Measurements from ENCODE around the gene ITGA7.
A peak's percentile ranks its signal among the peaks of the same experiment; 100 is the strongest.

Gene ITGA7

DNA sequence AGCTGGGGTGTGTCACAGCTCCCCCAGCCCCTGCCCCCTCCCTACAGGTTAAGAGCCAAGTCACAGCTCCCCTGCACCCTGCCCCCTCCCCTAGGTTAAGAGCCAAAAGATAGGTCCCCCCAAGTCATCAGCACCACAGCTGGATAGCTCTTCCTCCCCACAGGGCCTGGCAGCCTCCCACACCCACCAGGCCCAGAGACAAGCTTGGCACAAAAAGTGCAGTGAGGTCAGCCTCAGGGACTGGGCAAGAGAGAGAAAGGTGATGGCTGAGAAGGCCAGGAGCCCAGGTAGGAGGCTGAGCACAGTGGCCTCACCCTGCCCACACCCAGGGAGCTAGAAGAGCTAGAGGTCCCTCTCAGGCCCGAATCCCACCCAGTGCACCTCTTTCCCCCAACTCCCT, 8.7 kb downstream of the ITGA7 start:
- peak; percentile 9 for DNase-seq

DNA sequence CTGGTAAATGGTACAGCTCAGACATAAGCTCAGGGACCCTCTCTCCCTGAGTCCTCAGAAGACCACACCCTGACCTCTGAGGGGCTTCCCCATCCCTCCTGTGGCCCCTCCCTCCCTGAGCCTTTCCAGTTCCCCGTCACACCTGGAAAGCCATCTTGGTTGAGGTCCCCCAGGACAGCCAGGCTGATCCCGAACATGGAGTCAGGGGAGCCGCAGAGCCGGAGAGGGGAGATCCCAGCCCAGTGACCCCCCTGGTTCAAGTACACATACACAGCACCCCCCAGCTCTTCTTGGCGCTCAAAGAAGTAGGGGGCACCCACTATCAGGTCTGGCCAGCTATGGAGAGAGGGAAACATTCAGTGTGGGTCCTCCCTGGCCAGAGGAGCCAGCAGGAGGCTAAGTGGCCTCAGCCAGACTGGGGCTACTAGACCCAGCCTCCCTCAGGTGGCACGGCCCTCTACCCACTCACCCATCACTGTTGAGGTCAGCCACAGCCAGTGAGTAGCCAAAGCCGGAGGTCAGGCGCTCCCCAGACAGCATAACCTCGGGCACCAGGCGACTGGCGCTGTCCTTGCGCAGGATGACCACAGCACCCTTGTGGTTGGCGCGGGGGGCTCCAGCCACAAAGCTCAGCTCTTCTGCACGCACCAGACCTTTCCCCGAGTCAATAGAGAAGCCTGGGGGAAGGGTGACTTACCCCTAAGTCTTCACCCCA, 9.3 kb downstream of the ITGA7 start:
- peak; percentile 12 for DNase-seq

DNA sequence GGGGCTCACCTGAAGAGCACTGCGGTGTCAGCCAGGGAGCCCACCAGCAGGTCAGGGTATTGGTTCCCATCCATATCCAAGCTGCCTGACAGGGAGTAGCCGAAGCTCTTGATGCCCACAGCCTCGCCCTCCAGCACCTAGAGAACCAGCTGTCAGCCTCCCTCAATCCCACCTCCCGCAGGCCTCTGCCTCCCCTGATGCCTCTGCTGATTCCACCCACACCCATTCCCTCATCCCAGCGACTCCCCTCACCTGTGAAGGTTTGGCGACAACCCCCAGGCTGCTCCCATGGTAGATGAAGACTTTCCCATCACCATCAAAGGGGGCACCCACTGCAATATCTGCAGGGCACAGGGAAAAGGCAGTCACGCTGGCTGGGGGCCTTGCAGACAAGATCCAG, 10.0 kb downstream of the ITGA7 start:
- no peak for DNase-seq

DNA sequence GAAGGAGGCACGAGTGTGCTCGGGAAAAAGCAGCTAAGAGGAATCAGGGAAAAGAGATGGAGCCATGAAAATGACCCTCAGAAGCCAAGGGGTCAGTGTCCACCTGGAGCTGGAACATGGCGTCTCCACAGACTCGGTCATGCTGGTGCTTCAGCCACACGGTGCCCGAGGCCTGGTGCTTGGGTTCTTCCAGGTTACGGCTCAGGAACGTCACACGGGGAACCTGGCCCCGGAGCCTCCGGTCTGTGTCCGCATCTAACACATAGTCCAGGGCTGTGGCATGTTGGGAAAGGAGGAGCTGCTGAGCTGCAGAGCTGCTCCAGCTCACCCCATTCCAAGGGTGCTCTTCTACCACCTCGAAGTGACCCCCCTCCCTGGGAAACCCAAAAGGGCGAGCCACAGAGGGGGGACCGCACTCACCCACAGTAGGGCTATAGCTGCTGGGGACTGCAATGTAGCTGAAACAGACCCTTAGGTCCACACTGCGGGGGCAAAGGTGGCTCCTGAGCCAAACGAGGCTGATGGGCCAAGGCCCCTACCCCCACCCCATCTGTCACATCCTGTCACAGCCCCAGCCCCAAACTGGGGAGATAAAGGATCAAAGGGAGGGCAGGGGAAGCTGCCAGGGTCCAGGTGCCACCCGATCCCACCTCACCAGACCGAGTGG, 10.8 kb downstream of the ITGA7 start:
- no peak for DNase-seq

DNA sequence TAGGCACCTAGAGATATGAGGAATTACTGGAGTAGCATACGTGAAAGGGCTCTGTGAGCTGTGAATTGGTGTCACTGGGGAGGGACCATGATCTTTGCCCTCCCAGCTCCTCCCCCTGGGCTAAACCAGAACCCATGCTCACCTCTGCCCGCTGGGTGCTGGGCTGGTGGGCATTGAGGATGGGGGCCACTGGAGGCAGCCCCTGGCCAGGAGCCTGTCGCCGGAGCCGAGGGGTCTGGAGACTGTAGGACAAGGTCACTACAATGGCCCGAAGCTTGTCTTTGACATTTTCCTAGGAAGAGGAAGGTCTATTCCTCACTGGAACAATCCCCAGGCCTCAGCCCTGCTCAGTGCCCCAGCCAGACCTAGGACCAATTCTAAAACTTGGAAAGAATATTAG, 11.6 kb downstream of the ITGA7 start:
- no peak for DNase-seq

DNA sequence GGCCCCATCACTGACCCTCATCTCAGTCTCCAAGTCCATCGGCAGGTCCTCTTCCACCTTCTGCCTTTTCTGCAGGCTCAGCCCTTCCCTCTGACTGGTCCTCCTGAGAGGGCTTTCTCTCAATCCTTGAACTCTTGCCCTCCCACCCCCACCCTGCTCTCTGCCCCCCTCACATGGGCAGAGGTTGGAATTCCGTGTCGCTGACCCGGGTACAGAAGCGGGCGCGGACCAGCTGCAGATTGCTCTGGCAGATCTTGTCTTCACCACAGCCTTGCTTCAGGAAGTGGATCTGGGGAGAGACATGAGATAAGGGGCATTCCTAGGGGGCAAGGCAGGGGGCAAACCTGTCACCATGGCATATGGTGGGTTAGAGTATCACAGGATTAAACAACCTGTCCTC, 12.4 kb downstream of the ITGA7 start:
- no peak for DNase-seq

DNA sequence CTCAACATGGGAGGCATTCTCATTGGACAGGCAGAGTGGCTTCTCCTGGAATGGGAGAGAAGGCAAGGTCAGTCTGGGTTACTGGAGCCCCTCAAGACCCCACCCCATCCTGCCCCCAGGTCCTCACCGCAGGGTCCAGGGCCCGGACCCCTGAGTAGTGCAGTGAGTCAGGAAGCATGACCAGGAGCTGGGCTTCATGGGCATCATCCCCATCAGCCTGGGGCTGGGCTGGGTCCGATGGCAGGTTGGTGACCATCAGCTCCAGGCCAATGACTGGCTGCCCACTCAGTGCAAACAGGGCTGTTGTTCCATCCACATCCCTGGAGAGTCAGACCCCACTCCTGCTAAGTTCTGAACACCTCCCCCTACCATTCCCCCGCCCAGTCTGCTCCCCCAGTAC, 13.1 kb downstream of the ITGA7 start:
- no peak for DNase-seq

DNA sequence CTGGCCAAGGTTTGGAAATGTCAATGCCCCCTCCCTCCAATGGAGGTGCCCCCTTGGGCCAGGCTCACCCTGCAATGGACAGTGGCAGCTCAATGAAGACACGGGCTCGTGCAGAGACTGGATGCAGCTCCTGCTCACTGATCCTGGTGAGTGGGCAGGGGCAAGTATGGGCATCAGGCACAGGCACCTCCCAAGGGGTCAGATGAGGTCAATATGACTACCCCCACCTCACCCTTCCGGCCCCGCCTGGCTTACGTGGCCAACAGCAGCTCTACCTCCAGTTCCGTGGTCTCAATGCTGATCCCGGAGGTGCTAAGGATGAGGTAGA, 13.6 kb downstream of the ITGA7 start:
- peak; percentile 11 for DNase-seq

DNA sequence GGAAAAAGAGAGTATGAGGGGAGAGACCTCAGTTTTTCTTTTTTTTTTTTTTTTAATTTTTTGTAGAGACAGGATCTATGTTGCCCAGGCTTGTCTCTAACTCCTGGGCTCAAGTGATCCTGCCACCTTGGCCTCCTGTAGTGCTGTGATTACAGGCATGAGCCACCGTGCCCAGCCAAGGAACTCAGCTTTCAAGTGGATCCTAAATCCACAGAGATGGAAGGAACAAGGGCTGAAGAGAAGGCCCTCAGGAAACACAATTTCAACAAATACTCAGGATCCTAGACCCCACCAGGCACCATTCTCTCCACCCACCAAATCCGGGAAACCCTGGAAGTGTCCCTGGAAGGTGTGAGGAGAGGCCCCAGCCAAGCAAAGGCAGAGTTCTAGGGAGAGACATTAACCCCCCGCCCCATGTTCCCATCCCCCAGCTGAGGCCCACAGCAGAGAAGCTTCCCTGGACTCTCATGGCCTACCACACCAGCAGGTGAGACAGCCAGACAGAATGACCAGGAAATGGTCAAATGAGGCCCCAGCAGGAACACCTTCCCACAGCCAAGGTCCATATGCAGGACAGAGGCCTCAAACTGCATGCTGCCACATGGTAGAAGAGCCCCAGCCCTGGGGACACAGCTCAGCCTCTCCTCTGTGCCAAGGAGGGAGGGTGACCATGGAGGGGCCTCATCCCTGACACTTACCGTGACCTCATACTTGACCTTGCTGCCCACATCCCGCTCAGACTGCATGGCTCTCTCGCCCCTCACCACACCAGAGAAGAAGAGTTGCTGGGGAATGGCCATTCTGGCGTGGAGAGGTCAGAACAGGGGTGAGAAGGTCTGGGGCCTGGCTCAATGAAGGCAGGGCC, 14.1 kb downstream of the ITGA7 start:
- no peak for DNase-seq

DNA sequence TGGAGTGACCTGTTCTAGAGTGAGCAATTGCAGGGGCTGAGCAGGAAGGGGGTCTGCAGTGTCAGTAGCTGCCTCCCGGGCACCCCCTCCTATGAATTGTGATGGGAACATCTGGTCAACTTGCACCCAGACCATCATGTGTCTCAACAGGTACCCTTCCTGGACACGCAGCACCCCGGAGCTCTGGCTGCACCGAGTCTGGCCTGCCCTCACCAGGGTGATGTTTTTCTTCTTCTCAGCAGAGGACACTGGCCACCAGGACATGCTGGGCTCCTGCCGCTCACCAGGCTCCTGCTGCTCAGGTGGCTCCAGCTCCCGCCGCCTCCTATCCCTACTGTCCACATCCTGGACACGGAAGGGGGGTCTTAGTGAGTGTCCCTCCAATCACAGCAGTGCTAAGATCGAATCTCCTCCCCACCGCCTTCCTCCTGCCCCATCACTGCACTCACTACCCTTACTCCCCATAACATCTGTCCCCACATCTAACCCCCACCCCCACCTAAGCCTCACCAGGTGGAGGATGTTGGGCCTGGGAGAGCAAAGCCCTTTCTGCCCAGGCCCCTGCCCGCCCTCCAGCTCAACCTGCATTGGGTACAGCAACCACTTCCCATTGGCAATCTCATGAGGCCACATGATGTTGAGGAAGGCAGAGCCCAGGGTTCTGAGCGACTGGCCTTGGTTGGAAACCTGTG, 14.9 kb downstream of the ITGA7 start:
- DNase-seq = no peak

DNA sequence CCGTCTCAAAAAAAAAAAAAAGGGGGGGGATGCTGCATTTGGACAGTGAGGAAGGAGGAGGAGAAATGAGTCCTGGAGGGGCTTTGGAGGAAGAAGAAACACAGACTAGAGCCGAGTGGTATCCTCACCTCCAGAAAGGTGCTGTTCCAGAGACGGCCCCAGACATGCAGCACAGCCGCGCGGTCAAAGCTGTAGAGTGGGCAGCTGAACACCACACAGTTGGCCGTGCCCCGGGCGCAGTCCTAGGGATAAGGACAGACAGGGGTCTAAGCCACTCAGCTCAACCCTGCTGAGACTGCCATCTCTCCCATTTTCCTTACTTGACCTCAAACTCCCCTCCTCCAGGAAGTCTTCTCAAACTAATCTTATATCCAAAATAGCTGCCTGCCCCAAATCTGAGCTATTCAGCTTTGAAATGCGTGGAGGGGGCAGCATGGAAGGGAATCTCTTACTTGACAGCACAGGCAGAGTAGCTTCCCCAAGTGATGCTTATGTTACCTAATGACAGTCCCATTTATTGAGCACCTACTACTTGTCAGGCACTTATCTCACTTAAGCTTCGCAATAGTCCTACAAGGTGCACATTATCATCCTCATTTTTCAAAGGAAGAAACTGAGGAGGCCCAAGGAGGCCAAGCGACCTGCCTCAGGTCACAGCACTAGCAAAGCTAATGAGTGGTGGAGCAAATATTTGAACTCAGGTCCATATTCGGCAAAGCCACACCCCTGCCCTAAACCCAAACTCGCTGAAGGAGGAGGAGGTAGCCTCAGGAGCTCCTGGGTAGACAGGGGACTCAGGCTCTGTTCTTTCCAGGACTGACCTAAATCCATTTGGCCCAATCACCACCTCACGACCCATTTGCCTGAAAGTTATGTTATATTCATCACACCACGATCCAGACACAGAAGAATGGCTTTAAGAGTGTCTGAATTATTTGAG, 18.7 kb downstream of the ITGA7 start:
- DNase-seq = no peak

DNA sequence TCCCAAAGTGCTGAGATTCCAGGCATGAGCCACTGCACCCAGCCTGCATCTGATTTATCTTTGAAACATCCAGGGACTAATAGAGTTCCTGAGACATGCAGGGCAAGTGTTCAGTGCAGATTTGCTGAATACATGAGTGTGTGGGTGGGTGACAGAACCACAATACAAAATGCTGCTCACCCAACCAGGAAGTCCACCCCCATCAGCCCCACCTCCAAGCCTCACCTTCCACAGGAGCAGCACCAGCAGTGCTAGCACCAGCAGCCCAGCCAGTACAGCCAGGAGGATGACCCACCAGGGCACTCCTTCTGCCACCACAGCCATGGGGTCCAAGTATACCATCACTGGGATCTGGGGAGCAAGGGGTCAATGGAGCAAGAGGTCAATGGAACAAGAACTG, 20.0 kb downstream of the ITGA7 start:
- DNase-seq = no peak

DNA sequence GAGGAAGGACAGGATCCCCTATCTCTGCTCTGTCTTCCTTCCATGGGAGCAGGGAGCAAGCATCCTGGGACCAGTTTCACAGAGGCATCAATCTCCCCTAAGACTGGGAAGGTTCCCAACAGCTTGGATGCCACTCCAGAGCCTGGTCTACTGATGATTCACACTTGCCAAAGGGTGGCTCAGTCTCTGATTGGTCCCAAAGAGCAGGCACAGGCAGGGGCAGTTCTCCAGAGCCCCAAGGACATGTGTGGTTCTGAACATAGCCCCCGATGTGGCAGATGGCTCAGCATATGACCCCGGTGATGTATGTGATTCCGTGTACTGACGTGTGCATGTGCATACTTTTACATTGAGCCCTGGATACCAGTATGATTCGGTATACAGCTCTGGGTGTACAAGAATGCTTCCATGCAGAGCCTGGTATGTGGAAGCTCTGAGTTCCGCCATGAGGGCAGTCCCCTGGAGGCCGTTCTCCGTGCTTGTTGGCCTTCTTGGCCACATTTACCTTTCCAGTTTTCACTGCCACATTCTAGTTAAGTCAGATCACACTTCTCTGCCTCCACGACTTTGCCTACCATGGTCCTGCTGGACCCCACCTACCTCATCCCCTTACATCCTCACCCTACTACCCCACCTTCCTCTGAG, 21.2 kb downstream of the ITGA7 start:
- DNase-seq = no peak

DNA sequence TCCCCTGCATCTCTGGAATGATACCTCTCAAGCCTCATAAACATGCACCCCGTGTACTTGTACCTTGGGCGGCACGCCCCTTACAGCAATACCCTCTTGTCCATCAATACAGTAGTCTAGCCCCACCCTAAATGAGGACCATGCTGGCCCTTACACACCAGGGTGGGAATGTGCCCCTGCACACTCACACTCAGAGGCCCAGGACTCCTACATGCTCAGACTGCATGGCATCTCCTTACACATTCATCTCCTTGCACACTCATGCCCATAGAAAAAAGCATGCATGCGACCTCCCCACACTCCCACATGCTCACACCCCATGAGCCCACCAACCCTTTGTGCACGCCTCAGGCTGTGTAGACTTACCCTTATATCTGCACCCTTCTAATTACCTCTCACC, 22.0 kb downstream of the ITGA7 start:
- DNase-seq = no peak

DNA sequence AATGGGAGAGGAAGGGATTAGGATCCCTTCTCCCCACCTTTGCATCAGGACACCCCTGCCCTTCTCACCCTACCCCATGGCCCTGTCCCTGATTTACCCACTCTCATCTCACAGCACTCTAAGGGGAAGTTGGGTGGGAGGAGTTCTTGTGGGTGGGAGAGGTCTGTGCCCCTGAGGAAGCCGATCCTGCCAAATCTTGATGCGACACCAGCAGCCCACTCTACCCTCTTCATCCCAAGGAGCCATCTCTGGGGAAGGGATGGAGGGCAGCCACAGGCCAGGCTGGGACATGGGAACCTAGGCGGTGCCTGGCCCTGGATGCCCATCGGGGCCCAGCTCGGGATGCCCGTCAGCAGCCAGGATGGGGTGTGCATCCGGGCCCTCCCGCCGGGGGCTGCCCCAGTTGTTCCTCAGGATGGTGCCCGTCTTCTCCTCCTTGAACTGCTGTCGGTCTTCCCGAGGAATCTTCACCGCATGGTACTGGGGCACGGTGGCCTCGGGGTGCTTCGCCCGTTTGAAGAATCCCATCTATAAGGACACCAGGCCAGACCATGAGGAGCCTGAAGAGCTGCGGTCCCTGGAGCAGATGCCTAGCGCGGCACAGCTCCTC, 22.8 kb downstream of the ITGA7 start:
- no peak for DNase-seq

DNA sequence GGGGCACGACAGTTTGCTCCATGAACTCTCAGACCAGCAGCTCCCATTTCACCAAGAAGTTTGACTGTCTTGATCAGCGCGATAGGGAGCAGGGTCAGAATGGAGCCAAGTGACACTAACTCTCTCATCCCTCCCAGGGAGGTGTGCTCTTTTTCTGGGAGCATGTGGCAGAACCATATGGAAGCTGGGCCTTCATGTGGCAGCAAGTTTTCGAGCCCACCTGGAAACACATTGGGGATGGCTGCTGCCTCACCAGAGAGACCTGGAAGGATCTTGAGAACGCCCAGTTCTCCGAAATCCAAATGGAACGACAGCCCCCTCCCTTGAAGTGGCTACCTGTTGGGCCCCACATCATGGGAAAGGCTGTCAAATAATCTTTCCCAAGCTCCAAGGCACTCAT, 24.0 kb downstream of the ITGA7 start:
- DNase-seq = no peak

DNA sequence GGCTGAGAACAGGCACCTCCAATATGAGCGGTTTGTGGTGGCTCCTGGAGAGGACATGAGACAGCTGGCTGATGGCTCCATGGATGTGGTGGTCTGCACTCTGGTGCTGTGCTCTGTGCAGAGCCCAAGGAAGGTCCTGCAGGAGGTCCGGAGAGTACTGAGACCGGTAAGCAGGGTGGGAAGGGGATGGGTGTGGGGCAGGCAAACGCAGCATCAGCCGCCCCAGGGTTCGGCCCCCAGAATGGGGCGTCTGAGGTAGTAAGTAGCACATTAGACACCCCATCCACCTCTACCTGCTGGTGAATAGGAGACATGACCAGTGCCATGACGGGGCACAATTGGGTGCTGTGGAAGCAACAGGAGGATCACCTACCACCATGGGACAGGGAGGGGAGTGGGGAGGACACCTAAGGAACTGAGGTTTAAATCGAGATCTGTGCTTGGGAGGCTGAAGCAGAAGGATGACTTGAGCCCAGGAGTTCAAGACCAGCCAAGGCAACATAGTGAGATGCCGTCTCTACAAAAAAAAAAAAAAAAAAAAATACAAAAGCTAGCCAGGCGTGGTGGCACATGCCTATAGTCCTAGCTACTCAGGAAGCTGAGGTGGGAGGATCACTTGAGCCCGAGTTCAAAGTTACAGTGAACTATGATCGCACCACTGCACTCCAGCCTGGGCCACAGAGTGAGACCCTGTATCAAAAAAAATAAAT, 25.5 kb downstream of the ITGA7 start:
- no peak for DNase-seq

DNA sequence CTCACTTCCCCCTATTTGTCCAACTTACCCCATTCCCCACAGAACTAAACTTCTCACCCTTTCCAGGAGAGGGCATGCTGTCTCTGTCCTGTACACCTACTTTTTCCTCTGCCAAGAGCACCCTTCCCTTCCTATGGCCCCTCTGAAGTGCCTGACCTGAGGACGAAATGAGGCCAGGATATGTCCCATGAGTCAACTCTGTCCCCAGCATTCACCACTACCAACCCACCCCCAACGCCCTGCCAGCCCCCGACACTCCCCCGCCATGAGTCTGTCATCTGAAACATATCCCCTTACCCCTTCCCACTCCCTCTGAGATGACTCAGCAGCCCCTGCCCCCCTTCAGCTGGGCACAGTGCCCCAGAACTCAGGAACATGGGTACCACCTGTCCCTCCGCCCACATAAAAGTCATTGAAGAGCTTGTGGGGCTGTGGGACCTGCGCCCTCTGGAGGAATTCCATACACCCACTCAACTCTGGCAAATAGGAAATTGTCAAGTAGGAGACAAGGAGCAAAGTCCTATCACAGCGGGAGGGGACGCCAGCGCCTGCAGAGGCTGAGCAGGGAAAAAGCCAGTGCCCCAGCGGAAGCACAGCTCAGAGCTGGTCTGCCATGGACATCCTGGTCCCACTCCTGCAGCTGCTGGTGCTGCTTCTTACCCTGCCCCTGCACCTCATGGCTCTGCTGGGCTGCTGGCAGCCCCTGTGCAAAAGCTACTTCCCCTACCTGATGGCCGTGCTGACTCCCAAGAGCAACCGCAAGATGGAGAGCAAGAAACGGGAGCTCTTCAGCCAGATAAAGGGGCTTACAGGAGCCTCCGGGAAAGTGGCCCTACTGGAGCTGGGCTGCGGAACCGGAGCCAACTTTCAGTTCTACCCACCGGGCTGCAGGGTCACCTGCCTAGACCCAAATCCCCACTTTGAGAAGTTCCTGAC, 26.3 kb downstream of the ITGA7 start:
- peak; percentile 68 for DNase-seq

DNA sequence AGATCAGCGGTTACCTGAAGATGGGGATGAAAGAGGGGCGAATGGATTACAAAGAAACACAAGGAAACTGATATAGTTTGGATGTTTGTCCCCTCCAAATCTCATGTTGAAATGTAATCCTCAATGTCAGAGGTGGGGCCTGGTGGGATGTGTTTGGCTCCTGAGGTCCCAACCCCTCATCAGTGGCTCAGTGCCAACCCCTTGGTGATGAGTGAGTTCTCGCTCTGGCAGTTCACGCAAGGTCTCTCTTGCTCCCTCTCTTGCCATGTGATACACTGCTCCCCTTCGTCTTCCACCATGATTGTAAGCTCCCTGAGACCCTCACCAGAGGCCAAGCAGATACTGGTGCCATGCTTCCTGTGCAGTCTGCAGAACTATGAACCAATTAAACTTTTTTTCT, 28.0 kb downstream of the ITGA7 start:
- no peak for DNase-seq
